KOPT-K1 (cell line): Measurements from ENCODE around the gene PEMT.

Experiments
- H3K27ac ChIP-seq: fragments of 200-600 bp; sonication (generic); 2 replicates; pipeline ENCODE4 v1.5.1; 2016; ENCODE audit warnings: antibody characterized with exemption, mild to moderate bottlenecking, low read depth, low read length; ENCODE audit not compliant: poor library complexity, severe bottlenecking
- H3K36me3 ChIP-seq: fragments of 200-600 bp; sonication (generic); 2 replicates; pipeline ENCODE4 v1.5.1; 2017; ENCODE audit warnings: antibody characterized with exemption, mild to moderate bottlenecking, low read length, moderate library complexity; ENCODE audit not compliant: insufficient read depth
- H3K9me3 ChIP-seq: fragments of 200-600 bp; sonication (generic); 2 replicates; pipeline ENCODE4 v1.5.1; 2017; ENCODE audit warnings: antibody characterized with exemption, low read length, mild to moderate bottlenecking; ENCODE audit not compliant: insufficient read depth, poor library complexity, severe bottlenecking

PEMT gene

DNA sequence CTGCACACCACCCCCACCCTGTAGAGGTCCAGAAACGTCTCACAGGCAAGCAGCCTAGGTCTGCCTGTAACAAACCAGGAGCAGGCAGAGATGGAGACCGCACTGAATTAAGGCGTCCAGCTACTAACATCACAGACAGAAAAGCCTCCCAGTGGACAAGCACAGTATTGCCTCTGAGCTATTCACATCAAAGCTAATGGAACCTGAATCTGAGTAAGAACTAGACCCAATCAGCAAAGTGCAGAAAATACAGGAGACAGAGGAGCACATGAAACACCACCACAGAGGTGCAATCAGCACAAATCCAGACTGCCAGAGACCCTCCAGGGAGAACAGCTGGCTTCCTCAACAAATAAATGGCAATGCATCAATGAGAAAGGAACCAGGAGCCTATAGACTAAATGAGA lies 22.2 kb upstream of the PEMT start:
- no peak overlapping the region for H3K27ac ChIP-seq
- no peaks in the 10 kb centered on the region for H3K36me3 ChIP-seq
- no peaks in the 10 kb centered on the region for H3K9me3 ChIP-seq

DNA sequence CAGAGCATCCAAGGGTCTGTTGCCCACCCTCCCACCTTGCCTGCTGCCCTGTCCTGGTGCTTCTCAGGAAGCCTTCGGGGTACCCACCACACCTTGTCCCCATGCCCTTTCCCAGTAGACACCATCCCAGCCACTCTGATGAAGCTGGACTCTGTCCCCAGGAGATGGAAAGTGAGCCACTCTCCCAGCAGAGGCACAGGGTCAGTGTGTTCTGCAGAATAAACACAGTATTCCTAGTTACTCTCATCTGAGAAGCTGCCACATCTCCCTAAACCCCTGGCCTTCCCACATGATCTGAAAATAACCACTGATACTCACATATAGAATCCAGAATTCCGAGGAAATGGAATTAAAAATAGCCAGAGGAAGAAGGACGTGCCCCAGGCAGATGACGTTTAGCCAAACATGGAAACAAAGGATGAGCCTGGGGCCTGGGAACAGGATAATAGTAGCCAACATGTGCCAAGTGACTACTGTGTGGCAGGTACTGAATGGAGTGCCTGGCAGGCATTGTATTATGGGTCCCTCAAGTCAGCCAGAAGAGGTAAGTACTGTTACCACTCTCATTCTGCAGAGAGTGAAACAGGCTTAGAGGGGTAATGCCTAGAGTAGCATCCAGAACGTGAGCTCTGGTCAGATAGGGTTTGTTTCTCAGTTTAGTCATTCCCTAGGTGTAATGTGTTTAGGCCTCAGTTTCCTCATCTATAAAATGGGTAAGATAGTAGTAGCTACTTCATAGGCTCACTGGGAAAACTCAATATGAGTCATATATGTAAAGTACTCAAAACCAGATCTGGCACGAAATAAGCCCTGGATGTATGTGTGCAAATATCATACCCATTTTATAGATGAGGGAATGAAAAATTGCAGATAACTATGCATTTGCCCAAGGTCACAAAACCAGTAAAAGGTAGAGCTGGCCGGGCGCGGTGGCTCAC lies 20.8 kb upstream of the PEMT start:
- Histone ChIP-seq H3K36me3 (no peaks in the 10 kb centered on the region), H3K9me3 (no peaks in the 10 kb centered on the region), H3K27ac (no peak overlapping the region)

DNA sequence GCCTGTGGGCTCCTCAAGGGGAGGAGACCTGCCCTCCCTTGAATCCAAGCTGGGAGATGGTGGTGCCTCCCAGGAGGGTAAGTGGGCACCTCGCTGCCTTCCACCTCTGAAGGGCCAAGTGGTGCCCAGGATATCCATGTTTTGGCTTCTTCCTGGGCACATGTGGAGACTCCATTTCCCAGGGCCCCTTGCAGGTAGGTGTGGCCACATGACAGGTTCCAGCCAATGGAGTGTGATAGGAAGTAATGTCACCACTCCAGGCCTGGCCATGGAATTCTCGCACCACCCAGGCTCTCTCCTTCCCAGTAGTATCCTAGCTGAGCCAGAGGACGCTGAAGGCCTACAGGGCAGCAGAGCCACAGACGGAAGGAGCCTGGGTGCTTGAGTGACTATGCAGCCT lies 17.6 kb upstream of the PEMT start:
- no peaks in the 10 kb centered on the region for H3K36me3 ChIP-seq
- H3K27ac ChIP-seq = no peak overlapping the region
- H3K9me3 ChIP-seq = no peaks in the 10 kb centered on the region

DNA sequence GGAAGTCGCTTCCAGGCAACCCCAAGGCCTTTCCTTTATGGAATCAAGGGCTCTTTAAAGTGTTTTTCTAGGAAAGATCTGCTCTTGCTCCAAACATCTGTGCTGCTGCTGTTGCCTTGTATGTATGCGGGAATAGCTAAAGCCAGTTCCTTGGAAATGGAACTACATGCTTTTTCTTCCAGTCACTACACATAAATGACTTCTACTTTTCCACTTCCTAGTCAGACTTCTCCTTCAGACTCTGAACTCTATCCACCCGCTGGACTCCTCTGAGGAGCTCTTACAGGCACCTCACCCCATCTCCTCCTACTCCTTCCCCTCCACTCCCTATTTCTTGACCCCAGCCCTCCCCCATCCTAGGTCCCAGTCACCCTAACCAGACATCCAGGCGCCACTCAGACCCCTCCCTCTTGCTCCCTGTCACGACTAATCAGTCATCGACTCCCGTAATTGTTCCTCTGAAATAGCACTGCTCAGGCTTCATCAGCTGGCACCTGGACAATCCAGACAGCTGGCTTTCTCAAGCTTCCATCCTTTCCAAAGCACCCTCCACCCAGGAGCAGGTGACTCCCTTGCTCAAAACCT lies 15.0 kb upstream of the PEMT start:
- Histone ChIP-seq H3K9me3 (no peaks in the 10 kb centered on the region), H3K27ac (no peak overlapping the region), H3K36me3 (no peaks in the 10 kb centered on the region)

DNA sequence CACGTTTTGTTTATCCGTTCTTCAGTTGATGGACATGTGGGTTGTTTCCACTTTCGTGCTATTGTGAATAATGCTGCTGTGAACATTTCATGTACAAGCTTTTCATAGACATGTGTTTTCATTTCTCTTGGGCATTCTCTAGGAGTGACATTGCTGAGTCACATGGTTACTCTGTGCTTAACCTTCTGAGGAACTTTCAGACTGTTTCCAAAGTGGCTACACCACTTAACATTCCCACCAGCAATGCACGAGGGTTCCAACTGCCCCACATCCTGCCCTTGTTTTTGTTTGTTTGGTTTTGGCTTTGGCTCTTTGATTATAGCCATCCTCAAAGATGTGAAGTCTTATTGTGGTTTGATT lies 14.2 kb upstream of the PEMT start:
- H3K27ac ChIP-seq = no peak overlapping the region
- H3K9me3 ChIP-seq = no peaks in the 10 kb centered on the region
- no peaks in the 10 kb centered on the region for H3K36me3 ChIP-seq

DNA sequence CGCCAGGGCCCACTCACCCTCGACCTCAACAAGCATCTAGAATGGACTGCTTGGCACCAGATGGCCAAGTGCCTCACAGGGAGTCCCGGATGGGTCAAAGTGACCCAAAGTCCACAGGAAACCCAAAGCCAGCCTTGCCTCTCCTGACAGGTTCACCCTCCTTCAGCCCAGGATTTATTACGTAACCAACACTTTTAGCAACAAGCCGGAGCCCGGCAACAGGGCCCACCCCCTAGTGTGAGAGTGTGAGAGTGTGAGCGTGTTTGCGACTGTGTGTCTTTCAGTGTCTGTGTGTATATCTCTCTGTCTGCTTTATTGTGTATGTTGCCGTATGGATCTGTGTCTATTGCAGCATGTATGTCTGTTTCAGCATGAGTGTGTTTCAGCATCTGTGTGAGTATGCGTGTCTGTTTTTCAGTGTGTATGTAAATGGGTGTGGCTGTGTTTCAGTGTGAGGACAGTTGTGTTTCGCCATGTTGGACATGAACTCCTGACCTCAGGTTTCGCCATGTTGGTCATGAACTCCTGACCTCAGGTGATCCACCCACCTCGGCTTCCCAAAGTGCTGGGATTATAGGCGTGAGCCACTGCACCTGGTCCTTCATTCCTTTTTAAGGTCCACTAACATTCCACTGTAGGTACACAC lies 13.7 kb upstream of the PEMT start:
- Histone ChIP-seq H3K27ac (no peak overlapping the region), H3K9me3 (no peaks in the 10 kb centered on the region), H3K36me3 (no peaks in the 10 kb centered on the region)

DNA sequence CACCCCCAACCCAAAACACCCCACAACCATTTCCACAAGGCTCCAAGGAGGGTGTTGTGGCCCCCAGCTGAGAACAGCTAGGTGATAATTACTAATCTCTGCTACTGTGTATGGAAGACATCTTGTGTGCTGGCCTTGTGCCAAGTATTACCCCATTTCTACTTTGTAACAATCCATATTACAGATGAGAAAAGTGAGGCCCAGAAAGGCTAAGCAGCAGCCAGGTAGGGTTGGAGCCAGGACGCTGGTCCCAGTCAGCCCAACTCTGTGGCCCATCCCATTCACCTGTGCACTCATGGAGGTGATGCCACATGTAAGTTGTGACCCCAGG lies 12.4 kb upstream of the PEMT start:
- H3K36me3 ChIP-seq = no peaks in the 10 kb centered on the region
- no peaks in the 10 kb centered on the region for H3K9me3 ChIP-seq

DNA sequence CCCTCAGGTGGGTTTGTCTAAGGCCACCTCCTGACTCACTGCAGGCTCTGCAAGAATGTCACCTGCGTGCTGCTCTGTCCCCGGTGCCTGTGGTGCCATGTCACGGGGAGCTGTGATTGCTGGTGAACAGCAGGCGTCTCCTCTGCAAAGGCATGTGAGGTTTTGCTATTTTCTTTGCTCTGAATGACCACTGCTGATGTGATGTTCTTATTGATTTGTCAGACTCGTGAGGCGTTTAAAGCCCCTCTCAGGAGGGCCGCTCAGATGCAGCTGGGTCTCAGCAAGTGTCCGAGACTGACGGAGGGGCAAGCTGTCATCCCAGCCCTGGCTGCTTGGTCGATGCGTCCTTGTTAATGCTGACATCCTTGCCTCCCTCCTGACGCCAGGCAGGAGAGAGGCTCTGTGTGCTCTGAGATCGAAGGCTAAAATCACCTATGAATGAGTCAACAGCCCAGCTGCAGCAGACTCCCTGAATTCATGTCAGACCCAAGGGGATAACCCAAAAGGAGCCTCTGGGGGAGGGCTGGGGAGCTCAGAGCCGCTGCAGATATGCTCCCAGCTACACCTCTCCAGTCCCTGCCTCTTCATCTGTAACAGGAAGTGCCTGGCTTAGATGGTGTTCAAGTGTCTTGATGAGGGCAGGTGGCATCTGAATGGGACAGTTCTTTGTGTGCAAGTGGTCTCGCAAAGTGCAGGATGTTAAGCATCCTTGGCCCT lies 11.8 kb upstream of the PEMT start:
- Histone ChIP-seq H3K36me3 (no peaks in the 10 kb centered on the region), H3K9me3 (no peaks in the 10 kb centered on the region), H3K27ac (no peak overlapping the region)

More for the DNA sequence above, 12.4 kb upstream of the PEMT start:
- no peak overlapping the region for H3K27ac ChIP-seq

DNA sequence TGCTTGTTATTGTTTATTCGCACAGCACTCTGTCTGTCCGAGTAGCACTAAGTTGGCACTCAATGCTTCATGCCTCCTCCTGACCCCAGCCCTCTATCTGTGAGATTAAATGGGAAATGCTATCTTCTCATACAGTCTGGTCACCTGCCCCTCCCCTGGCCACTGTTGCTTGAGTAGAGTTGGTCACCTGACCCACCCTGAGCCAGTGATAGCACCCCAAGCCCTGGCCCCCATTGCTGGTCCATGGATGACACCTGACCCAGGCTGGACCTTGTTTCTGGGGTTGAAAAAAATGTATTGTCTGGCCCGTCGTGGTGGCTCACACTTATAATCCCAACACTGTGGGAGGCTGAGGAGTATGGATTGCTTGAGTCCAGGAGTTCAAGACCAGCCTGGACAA lies 8.5 kb upstream of the PEMT start:
- Histone ChIP-seq H3K9me3 (no peaks in the 10 kb centered on the region), H3K27ac (no peak overlapping the region), H3K36me3 (no peaks in the 10 kb centered on the region)

DNA sequence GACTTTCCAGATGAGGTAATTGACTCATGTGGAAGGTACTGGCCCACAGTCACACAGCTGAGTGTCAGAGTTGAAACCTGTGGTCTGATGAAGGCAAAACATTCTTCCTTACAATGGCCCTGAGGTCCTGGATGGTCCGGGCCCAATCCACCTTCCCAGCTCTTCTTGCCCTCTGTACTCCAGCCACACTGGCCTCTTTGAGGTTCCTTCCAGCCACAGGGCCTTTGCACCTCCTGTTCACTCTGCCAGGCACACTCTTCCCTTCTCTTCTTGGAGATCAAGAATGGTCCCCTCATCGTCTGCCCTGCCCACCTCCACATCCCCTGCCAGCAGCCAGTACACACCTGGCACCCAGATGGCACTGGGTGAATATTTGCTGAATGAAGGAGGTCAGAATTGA lies 6.5 kb upstream of the PEMT start:
- Histone ChIP-seq H3K27ac (no peak overlapping the region), H3K36me3 (no peaks in the 10 kb centered on the region), H3K9me3 (no peaks in the 10 kb centered on the region)

DNA sequence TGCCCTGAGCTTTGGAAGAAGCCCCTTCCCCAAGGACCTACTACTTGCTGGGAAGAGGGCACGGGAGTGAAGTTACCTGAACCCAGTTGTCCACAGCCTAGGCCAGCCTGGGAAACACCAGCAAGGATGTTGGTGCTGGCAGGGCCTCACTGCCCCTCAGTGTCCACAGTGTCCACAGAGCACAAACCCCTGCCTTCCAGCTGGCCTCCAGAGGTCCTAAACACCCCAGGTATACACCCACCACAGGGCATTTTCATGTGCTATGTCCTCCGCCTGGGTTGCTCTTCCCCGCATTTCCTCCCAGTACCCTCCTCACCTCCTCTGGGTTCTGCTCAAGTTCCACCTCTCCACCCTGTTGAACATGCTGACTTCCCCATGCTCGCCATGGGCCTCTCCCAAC lies 4.2 kb upstream of the PEMT start:
- H3K27ac ChIP-seq = no peak overlapping the region
- no peaks in the 10 kb centered on the region for H3K9me3 ChIP-seq
- H3K36me3 ChIP-seq = no peaks in the 10 kb centered on the region

DNA sequence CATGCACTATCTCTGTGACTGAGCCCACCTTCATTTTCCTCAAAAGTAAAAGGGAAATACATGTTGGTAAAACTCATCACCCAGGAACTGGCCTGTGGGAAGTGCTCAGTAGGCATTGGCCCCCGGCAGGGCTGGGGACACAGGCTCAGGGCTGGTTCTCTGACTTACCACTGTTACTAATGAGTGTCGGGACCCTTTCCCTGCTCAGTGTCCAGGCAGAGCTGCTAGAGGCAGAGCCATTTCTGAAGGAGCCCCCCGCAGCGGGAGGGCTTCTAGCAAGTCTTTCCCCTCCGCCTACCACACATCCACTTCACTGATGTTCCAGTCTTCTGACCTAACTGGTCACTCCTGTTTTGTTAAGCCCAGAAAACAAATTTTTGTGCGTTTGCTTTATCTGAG lies 1.7 kb upstream of the PEMT start:
- H3K27ac ChIP-seq = peak overlapping the region; percentile 78
- H3K36me3 ChIP-seq = no peaks in the 10 kb centered on the region
- H3K9me3 ChIP-seq = no peaks in the 10 kb centered on the region

DNA sequence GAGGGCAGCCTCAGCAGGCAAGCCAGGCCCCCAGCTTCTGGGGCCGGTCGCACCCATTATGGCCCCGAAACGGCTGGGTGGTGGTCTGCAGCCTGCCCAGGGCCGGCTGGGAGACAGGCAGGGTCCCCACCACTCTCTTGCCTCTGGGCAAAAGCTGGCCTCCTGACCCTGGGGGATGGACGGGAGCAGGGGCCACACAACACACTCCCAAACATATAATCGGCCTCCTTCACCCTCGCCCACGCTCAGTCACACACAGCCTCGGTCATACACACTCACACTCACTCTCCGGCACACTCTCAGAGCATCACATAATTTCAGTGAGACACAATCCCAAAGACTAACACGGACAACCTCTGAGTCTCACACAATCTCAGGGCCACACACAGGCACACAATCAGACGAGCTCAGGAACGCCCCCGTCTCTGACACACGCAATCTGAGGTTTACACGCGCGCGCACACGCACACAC lies 589 bp downstream of the PEMT start:
- Histone ChIP-seq H3K27ac (peak overlapping the region; percentile 78), H3K9me3 (no peaks in the 10 kb centered on the region), H3K36me3 (no peaks in the 10 kb centered on the region)

DNA sequence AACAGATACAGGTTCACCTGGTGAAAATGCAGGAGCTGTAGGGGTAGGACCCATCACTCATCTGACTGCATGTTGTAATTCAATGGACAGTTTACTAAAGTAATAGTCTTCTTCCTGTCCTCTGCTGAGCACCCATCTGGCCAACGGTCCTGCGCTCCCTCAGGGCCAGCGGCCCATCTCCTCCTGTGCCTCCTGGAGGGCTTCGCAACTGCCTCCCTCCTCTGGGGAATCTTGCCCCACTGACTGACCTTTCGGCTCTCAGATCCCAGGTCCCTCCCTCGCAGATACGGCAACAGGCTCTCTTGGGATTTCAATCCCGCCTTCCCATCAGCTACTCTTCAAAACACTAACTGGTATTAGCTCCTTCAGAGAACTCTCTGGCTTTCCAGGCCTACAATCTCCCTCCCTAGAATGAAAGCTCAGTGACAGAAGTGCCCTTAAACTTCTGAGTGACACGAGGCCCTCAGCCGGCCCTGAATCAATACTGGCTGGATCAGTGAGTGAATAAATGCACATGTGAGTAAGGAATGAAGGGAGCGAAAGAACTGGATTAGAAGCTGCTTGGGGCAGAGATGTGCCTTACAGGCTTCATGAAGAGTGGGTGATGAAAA lies 1.3 kb downstream of the PEMT start:
- H3K27ac ChIP-seq = peak overlapping the region; percentile 78
- H3K9me3 ChIP-seq = no peaks in the 10 kb centered on the region
- no peaks in the 10 kb centered on the region for H3K36me3 ChIP-seq
